GDM1 (cell line): ENCODE data around the gene SYNE2.

Experiments
- DNase-seq: peaks from one replicate; lab custom pipeline; 2025; lab: John Stamatoyannopoulos, UW

The SYNE2 gene

DNA sequence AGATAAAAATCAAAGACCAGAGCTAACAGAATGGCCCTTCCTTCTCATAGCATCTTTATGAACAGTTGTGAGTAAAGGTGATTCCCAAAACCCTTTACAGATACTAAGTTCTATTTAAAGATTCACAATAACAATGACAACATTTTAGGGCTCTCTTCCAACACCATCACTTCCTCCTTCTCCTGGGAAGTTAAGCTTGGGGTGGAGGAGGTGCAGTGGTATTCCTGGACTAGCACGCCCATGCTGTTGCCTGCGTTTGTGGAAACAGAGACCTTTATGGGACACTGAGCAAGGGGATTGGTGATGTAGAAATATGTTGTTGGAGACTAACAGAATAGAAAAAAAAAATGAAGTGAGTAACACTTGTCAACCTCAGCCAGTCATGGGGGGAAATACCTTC, 22.5 kb downstream of the SYNE2 start:
- DNase-seq, result no peak

DNA sequence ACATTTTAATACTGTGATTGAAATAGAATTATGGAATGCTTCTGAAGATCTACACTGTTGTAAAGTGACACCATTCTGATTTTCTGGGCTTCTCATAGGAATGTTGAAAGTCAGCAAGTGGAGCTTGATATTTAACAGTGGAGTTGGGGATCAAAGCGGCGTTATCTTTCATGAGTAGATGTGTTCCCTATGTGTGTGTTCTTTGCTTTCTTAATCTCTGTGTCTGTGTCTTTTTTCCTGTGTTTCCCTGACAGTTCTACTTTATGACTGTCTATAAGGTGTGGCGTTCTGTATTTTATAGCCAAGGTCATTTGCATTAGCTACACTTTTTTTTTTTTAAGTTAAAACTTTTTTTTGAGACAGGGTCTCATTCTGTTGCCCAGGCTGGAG, 24.7 kb downstream of the SYNE2 start:
- DNase-seq, result no peak

DNA sequence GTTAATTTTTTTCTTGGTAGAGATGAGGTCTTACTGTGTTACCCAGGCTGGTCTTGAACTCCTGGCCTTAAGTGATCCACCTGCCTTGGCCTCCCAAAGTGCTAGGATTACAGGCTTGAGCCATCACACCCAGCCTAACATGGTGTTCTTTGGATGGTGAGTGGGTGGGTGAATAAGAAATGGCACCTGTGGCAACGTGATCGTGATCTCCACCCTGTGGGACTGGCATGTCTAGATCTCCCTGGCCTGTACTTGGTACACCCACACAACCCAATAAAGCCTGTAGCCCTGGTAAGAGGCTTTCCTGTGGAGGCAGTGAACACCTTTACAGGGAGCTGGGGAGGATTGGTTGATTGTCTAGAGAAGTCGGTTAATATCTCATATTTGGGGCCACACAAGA, 25.2 kb downstream of the SYNE2 start:
- no peak for DNase-seq

DNA sequence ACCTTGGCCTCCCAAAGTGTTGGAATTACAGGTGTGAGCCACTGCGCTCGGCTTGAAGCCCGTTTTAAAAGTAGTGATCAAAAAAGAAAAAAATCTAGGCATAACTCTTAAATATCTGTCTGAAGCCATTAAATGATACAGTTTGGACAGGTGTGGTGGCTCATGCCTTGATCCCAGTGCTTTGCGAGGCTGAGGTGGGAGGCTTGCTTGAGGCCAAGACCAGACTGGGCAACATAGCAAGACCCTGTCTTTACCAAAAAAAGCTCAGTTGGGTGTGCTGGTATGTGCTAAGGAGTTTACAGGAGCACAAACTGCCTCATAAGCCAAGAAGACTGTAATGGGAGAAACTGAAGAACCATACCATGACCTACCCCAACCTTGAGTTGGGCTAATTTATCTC, 26.0 kb downstream of the SYNE2 start:
- no peak for DNase-seq

DNA sequence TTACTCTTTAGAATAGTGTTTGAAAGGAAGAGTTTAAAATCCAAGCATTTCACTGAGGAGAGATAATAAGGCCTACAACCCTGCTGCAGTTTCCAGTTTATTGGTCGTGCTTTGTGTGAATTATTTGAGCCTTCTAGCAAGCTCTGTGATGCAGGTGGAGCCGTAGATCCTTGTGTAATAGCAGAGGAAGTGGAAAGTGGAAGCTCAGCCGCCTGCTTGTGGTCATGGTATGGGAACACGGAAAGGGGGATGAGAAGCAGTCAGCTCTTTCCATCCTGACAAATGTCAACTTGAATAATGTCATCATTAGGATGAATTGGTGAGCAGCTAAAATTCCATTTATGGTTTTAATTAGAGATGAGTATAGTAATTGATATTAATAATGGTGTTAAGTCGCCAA, 29.1 kb downstream of the SYNE2 start:
- DNase-seq, result no peak

DNA sequence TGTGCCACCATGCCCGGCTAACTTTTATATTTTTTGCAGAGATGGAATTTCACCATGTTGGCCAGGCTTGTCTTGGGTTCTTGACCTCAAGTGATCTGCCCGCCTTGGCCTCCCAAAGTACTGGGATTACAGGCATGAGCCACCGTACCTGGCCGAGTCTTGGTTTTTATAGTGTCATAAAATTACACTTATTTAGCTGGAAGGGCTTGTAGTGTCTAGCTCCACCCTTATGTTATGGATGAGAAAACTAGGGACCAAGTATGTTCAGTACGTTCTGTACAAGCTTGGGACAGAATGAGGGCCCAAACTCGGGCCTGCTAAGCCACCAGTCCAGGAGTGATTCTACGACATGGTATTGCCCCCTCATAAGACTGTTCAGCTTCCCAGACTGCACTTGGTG, 35.1 kb downstream of the SYNE2 start:
- DNase-seq, result no peak

DNA sequence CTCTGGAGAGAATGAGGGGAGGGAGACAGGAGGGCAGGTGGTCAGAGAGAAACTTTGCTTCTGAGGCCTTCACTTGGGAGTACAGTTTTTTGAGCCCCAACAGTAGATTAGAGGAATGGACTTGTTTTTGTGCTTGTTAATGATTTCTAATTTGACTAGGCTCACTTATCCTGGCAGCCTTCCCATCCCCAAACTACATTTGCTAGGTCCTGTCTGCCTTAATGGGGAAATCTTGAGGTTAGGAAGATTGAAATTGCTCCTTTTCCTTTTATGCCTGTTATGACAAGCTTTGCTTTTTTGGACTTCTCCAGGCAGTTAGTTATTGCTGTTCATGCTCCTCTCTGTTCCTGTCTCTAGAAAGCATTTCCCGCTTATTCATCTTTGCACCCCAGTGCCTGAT, 37.7 kb downstream of the SYNE2 start:
- no peak for DNase-seq

DNA sequence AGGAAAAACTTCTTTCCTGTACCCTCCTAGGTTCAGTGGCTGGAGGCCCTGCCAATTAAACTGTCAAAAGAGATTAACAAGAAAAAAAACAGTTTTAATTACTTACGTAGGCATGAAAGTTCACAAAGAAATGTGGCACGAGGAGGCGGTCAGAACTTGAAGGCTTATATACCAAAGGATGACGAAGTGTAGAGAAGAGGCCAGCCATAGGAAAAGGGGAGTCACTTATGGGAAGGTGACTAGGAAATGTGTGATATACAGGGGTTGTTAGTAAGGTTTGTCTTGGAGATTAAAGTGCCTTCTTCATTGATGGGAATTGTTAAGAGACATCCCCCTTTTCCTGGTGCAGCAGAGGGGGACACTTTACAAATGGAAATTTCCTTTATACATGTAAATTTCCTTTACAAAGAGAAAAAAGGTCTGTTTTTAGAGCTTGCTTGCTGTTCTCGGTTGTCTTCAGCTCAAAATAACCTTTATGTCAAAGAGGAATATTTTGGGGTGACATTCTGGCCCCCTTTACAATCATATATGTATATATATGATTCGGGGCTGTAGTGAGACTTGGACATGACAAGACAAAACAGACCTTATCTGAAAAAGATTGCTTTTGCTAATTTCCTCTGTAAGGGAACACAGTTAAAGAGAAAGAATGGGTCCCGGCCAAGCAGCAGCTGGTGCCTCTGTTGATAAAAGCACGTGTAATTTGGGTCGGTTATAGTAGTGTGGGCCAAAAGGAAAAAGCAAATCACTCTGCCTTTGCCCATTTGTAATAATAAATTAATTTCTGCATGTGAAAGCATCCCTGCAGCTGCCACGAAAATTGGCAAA, 38.6 kb downstream of the SYNE2 start:
- DNase-seq, result no peak

DNA sequence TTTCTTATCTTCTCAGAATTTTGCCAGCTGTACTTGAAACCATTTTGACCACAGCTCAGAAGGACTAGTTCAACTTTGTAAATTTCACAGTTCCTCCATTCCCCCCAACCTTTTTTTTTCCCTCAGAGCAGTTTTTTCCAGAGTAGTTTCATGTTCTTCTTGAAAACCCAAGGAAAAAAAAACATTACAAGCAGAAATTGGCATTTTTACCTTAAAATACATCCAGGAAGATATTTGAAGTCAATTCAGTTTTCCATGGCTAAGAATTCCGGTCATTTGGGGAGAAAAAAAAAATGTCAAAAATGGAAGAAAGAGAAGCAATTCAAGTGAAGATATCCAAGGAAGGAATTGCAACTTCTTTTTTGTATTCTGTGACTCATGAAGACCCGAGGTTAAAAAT, 39.5 kb downstream of the SYNE2 start:
- no peak for DNase-seq

DNA sequence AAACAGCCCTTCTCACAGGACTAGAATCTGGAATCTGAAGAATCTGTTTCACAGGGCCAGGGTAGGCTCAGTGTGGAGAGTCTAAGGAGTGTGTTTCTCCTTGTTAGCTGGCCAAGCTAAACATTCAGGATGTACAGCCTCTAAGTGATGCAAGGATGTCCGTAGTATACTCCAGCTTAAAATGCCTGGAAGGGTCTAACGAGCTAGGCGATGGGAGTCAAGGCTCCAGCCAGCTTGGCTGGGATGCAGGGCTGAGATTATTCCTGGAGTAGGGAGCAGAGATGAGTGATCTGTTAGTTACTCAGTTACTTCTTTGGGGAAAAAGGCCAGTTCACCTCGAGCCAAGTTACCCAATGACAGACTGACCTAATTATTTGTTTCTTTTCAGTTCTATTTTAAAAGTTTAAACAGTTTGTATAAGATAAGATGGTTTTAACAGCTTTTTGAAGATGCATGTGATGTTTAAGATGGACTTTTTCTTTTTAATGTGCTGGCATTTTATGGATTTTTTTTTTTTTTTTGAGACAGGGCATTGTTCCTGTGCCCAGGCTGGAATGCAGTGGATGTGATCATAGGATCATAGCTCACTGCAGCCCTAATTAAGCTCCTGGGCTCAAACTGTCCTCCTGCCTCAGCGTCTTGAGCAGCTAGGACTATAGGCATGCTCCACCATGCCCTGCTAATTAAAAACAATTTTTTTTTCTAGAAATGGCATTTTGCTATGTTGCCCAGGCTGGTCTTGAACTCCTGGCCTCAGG, 41.1 kb downstream of the SYNE2 start:
- DNase-seq, result no peak

DNA sequence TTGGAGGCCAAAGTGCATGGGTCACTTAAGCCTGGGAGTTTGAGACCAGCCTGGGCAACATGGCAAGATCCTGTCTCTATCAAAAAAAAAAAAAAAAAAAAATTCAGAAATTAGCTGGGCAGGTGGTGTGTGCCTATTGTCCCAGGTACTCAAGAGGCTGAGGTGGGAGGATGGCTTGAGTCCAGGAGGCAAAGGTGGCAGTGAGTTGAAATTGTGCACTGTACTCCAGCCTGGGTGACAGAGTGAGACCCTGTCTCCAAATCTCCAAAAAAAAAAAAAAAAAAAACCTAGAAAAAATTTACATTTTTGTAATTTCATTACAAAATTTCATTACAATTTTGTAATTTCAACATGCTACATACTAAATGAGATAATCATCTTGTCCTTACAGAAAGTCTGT, 42.7 kb downstream of the SYNE2 start:
- DNase-seq, result no peak

DNA sequence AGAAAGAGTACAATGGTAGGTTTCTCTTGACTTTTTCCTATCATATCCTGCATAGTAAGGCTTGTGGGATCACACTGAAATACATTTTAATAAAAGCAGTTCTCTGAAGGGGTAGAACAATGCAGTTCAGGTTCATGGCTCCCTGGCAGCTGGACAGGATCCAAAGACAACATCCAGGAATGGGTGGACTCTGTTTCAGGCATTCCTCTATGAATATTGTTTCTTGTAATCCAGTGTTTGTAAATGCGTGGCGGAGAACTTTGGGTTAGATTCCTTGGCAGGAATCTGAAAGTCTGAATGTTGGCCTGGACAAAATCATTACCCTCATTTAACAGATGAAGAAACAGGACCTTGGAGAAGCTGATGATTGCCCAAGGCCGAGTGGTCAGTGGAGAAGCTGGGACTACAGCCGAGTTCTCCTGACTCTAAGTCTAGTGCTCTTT, 43.5 kb downstream of the SYNE2 start:
- DNase-seq, result no peak

DNA sequence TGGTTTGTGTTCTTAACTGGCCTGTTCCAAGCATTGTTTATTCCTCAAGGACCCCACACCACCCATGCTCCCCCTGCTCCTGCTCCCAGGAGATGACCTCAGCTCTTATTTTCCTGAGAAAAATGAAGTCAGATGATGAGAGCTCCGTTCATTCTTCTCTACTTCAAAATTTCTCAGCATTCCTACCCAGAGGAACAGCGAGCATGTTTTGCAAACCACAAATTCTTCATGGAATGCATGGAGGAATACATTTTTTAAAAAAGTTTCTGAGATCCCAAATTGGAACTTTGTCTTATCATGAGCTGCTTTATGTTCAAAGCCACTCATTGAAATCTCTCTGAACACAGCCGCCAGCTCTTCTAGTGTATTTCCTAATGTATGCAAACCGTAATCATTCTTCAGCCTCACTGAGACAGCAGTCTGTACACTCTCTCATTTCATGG, 44.9 kb downstream of the SYNE2 start:
- DNase-seq, result no peak

DNA sequence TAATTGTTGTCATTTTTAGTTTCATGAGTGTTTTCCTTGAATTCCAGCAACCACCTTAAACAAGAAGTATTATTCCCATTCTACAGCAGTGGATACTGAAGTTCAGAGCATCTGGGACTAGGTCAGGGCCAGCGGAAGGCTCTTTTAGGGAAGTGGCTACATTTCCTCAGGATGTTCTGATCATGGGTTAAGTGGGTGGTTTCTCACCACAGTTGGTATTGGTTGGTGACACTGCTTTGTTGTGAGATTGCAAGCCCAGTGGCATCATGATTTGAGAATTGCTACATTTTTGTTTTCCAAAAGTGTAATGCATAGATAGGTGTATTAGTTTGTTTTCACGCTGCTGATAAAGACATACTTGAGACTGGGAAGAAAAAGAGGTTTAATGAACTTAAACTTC, 47.1 kb downstream of the SYNE2 start:
- DNase-seq, result no peak

DNA sequence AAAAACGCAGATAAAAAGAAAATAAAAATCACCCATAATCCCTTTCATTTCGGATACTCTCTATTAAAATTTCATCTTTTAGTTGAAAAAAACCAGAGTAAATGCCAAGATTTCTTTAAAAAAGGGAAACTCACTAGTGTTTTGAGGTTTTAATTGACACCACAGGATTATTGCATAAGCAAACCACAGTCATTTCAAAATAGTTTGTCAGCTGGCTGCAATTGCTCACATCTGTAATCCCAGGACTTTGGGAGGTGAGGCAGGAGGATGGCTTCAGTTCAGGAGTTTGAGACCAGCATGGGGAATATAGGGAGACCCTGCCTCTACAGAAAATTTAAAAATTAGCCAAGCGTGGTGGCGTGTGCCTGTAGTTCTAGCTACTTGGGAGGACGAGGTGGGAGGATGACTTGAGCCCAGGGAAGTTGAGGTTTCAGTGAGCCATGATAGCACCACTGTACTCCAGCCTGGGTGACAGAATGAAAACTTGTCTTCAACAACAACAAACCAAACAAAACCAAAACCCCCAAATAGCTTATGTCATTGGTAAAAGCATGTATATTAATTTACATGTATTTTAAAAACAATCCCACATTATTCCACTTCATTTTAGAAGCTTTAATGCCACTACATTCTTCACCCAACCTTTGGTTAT, 48.8 kb downstream of the SYNE2 start:
- DNase-seq, result no peak

DNA sequence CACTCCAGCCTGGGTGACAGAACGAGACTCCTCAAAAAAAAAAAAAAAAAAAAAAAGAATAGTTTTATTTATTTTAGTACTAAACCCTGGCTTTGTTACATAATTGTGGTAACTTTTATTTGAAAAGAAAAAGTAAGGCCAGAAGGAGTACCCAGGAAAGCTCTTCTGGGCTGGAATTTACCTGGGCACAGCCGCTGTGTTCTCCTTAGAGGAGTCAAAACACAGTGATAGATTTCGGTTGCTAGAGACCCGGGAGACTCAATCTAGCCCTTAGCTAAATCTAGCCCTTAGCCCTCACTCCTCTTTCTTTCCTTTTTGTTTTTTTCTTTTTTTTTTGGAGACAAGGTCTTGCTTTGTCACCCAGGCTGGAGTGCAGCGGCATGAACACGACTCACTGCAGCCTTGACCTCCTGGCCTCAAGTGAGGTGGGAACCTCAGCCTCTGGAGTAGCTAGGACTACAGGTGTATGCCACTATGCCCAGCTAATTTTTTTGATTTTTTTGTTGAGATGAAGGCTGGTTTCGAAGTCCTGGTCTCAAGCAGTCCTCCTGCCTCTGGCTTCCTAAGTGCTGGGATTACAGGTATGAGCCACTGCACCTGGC, 49.7 kb downstream of the SYNE2 start:
- no peak for DNase-seq

DNA sequence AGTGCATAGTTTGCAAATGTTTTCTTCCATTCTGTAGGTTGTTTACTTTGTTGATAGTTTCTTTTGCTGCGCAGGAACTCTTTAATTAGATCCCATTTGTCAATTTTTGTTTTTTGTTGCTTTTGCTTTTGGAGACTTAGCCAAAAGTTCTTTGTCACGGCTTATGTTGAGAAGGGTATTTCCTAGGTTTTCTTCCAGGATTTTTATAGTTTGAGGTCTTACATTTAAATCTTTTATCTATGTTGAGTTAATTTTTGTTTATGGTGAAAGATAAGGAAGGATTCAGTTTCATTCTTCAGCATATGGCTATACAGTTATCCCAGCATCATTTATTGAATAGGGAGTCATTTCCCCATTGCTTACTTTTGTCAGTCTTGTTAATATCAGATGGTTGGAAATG, 51.9 kb downstream of the SYNE2 start:
- no peak for DNase-seq

DNA sequence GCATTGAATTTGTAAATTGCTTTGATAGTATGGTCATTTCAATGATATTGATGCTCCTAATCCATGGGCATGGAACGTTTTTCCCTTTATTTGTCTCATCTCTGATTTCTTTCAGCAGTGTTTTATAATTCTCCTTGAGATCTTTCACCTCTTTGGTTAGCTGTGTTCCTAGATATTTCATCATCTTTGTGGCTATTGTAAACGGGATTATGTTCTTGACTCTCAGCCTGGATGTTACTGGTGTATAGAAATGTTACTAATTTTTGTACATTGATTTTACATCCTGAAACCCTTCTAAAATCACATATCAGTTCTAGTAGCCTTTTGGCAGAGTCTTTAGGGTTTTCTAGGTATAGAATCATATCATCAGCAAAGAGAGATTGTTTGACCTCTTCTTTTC, 52.6 kb downstream of the SYNE2 start:
- DNase-seq, result no peak

DNA sequence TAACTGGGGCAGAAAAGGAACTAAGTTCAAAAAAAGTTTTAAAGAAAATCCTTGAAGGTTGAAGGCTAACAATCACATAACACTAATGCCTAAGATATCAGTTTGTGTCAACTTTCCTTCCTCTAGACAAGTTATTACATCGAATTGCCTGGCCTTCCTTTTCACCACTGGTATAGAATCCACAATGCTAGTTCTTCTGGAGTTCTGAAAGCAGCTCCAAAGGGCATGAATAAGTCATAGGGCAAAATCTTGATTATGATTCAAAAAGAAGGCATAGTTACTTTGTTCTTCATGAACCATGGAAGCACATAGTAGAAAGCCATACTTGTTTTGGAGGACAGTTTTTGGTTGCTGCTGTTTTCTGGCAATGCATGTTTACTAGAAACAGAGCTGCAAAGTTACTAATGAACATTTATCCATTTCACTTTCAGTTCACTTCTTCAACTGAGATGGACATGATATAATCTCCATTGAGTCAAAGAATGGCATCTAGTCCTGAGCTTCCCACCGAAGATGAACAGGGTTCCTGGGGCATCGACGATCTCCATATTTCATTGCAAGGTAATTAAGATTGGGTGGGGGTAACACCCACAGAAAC, 56.0 kb downstream of the SYNE2 start:
- DNase-seq, result no peak

DNA sequence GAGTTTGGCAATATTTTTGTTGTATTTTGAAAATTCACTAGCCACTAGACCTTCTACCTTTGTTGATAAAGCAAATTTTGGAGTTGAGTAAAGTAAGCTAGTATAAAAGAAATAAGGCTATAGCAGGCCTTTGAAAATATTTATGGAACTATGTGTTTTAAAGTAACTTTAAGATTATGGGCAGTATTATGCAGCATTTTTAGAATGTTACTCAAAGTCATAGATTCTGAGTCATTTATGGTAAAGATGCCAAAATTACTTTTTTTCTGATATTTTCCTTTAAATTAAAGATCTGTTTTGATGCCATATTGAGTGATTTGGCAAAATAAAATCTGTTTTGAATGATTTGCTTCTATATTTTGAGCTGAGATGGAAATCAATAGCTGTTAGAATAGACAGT, 57.2 kb downstream of the SYNE2 start:
- no peak for DNase-seq

DNA sequence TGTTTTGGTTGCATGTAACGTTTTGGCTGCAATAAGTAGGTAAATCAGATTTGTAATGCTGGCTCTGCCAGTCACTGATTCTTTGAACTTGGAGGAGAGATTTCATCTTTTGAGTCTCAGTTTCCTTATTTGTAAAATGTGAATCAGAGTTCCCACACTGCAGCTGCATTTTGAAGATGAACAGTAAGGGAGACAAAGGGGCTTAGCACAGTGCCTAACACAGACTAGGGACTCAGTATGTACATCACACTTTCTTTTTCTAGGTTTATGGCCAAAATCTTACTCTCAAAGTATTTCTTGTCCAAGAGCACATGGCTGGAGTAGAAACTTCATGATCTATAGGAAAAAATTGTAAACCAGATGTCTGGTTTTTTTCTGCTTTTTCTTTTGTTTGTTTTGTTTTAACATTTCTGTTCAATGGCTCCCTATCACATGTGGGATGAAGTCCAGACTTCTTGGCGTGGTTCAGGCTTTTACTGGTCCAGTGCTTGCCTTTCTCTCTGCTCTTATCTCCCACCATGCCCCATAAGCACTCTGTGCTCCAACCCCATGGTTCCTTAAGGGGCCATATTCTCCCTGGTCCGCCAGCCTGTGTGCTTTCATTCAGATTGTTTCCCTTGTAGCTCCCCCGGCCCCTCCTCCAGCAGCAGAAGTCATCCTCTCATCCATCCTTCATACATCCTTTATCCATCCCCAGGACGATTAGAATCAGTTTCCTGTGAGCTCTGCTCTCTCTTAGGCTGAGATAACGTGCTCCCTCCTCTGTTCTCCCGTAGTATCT, 58.0 kb downstream of the SYNE2 start:
- no peak for DNase-seq
